ENCODE measurements around the gene NEUROG3. TPM values are rescaled to one million over a fixed set of nuclear protein-coding genes. Genes with fewer than 3 reads are reported as not detected.

Gene NEUROG3
- total RNA-seq, 1 donor from 2014 or later: not detected

- H3K36me3 Mint-ChIP-seq (ENCODE audit: low read depth): peaks cover 4% of the 10 kb centered on the region
- no peaks in the 10 kb centered on the region for H3K4me1 Mint-ChIP-seq (ENCODE audit: low read depth)
- peaks cover 17% of the 10 kb centered on the region for H3K9me3 Mint-ChIP-seq (ENCODE audit: low read depth)
- TF ChIP-seq, protein P1, sequence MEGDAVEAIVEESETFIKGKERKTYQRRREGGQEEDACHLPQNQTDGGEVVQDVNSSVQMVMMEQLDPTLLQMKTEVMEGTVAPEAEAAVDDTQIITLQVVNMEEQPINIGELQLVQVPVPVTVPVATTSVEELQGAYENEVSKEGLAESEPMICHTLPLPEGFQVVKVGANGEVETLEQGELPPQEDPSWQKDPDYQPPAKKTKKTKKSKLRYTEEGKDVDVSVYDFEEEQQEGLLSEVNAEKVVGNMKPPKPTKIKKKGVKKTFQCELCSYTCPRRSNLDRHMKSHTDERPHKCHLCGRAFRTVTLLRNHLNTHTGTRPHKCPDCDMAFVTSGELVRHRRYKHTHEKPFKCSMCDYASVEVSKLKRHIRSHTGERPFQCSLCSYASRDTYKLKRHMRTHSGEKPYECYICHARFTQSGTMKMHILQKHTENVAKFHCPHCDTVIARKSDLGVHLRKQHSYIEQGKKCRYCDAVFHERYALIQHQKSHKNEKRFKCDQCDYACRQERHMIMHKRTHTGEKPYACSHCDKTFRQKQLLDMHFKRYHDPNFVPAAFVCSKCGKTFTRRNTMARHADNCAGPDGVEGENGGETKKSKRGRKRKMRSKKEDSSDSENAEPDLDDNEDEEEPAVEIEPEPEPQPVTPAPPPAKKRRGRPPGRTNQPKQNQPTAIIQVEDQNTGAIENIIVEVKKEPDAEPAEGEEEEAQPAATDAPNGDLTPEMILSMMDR (IDR thresholded peaks at IDR 0.05): no peak
- H3K27me3 Mint-ChIP-seq (ENCODE audit: low read depth): peaks cover 50% of the 10 kb centered on the region
- no peak overlapping the region for H3K27ac Mint-ChIP-seq (ENCODE audit: unreplicated experiment)
- no peak for DNase-seq (ENCODE audit: low spot score)
- H3K4me3 Mint-ChIP-seq (ENCODE audit: unreplicated experiment): no peak overlapping the region
These were observed 18.6 kb downstream of the NEUROG3 start for GRCh38 chr10:69554611-69555010.

DNA sequence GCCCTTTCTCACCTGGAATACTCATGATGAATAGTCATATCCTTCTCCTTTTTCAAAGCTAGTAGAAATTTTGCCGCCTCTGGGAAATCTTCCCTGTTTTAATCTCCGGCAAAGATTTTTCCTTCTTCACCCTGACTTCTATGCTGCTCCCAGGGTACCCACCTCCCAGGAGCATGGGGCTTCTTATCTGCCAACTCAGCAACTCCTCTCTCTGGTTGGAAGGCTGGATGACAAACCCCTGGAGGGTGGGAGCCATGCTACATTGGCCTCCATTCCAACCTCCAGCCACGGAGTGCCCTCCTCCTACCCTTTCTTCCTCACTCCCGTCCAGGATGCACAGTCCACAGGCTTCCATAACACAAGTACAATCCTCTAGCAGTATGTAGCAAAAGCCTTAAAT lies 19.9 kb downstream of the NEUROG3 start:
- Mint-ChIP-seq H3K27me3 (ENCODE audit: low read depth) (peaks cover 48% of the 10 kb centered on the region), H3K4me3 (ENCODE audit: unreplicated experiment) (no peak overlapping the region), H3K36me3 (ENCODE audit: low read depth) (peaks cover 9% of the 10 kb centered on the region), H3K27ac (ENCODE audit: unreplicated experiment) (no peak overlapping the region), H3K4me1 (ENCODE audit: low read depth) (no peaks in the 10 kb centered on the region), H3K9me3 (ENCODE audit: low read depth) (peaks cover 30% of the 10 kb centered on the region)
- TF ChIP-seq, protein P1 (IDR thresholded peaks at IDR 0.05): no peak
- no peak for DNase-seq (ENCODE audit: low spot score)

GRCh38 chr10:69552268-69552667 lies 21.0 kb downstream of the NEUROG3 start:
- Mint-ChIP-seq H3K27ac (ENCODE audit: unreplicated experiment) (no peak overlapping the region), H3K4me3 (ENCODE audit: unreplicated experiment) (no peak overlapping the region), H3K36me3 (ENCODE audit: low read depth) (peaks cover 10% of the 10 kb centered on the region), H3K27me3 (ENCODE audit: low read depth) (peaks cover 50% of the 10 kb centered on the region), H3K9me3 (ENCODE audit: low read depth) (peaks cover 40% of the 10 kb centered on the region), H3K4me1 (ENCODE audit: low read depth) (no peaks in the 10 kb centered on the region)
- TF ChIP-seq, protein P1 (IDR thresholded peaks at IDR 0.05): no peak
- no peak for DNase-seq (ENCODE audit: low spot score)

DNA sequence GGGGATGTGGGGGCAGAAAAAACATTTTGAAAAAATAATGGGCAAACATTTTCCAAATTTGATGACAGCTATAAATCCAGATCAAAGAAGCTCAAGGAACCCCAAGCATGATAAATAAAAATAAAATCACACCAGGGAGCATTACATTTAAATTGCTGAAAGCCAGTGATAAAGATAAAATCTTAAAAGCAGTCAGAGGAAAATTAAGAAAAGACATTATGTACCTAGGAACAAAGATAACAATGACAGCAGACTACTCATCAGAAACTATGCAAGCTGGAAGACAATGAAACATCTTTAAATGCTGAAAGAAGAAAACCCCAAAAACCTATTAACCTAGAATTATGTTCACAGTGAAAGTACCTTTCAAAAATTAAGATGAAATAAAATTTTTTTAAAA lies 23.3 kb downstream of the NEUROG3 start:
- Mint-ChIP-seq H3K27me3 (ENCODE audit: low read depth) (peaks cover 46% of the 10 kb centered on the region), H3K27ac (ENCODE audit: unreplicated experiment) (no peak overlapping the region), H3K4me1 (ENCODE audit: low read depth) (no peaks in the 10 kb centered on the region), H3K9me3 (ENCODE audit: low read depth) (peaks cover 50% of the 10 kb centered on the region), H3K4me3 (ENCODE audit: unreplicated experiment) (no peak overlapping the region), H3K36me3 (ENCODE audit: low read depth) (peaks cover 12% of the 10 kb centered on the region)
- TF ChIP-seq, protein P1 (IDR thresholded peaks at IDR 0.05): no peak
- no peak for DNase-seq (ENCODE audit: low spot score)

DNA sequence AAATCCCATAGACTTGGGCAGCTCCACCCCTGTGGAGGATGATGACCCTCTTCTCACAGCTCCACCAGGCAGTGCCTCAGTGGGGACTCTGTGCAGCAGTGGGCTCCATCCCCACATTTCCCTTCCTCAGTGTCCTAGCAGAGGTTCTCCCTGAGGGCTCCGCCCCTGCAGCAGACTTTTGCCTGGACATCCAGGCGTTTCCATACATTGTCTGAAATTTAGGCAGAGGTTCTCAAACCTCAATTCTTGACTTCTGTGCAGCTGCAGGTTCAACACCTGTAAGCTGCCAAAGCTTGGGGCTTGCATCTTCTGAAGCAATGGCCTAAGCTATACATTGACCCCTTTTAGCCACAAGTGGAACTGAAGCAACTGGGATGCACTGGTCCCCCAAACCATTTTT lies 31.8 kb downstream of the NEUROG3 start:
- TF ChIP-seq, protein P1 (IDR thresholded peaks at IDR 0.05): no peak
- no peaks in the 10 kb centered on the region for H3K4me1 Mint-ChIP-seq (ENCODE audit: low read depth)
- H3K27me3 Mint-ChIP-seq (ENCODE audit: low read depth): peaks cover 44% of the 10 kb centered on the region
- H3K36me3 Mint-ChIP-seq (ENCODE audit: low read depth): peaks cover 3% of the 10 kb centered on the region
- H3K9me3 Mint-ChIP-seq (ENCODE audit: low read depth): peaks cover 18% of the 10 kb centered on the region
- no peak for DNase-seq (ENCODE audit: low spot score)
- H3K4me3 Mint-ChIP-seq (ENCODE audit: unreplicated experiment): no peak overlapping the region
- no peak overlapping the region for H3K27ac Mint-ChIP-seq (ENCODE audit: unreplicated experiment)

Measured in chondrocyte (in vitro differentiated cells).